OCI-M2 (cell line): Measurements from ENCODE around the gene EEA1.

ENCODE experiments used
- DNase-seq: peaks from one replicate; lab custom pipeline; 2025; ENCODE audit not compliant: unreplicated experiment; lab: John Stamatoyannopoulos, UW

The EEA1 gene

GRCh38 chr12:92938638-92939037 lies 9.5 kb upstream of the EEA1 start:
- no peak for DNase-seq

GRCh38 chr12:92938018-92938417 lies 8.9 kb upstream of the EEA1 start:
- DNase-seq, result no peak

DNA sequence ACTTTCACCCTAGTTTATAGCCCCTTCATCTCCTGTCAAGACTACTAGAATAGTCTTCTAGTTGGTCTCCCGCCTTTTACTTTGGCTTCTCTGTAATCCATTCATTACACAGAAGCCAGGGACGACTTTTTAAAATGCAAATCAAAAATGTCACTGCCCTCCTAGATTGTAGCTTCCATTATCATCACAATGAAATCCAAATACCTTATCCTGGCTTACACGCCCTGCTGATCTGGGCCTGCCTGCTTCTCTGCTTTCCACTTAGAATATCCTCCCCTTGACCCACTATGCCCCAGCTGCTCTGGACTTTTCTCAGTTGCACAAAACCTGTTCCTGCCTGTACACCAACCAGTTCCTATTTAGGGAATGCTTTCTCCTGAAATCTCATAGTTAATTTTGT lies 4.5 kb upstream of the EEA1 start:
- DNase-seq, result no peak

GRCh38 chr12:92930421-92930820 lies 1.3 kb upstream of the EEA1 start:
- no peak for DNase-seq

DNA sequence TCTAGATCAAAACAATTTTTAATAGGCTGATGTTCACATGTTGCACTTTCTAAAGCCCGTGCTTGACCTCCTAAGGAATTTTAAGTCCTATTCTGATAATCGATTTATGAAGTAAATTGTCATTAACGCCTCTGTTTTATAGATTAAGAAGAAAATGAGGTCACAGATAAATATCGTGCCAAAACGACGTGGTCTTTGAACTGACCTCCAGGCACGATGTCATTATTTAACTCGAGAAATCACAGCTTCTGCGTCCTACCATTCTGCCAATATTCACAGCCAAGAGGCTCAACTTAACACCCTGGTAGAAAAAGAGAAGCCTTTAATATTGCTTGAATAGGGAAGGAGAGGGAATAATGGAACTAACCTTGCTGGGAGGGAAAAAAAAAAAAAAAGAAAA lies 888 bp upstream of the EEA1 start:
- no peak for DNase-seq

DNA sequence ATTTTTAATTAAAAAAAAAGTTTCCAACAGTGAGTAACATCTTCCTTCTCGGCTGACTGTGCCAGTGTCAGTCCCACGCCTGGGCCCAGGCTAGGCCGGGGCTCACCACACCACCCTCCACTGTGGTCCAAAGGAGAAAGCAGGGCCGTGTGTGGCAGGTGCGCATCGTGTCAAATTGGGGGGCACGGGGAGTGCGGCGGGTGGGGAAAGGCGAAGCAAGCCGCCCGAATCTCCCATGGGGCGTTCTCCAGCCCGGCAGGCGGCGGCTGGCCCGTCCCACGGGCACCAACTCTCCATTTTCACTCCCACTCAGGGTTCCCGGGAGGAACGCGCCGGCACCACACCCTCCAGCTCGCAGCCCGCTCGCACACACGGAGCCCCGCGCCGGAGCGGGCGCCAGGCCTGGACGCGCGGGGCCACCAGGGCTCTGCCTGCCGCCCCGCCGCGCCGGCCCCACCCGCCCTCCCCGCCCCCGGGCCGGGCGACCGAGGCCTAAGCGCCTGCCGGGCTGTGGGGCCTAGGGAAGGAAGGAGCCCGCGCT lies 604 bp downstream of the EEA1 start:
- no peak for DNase-seq

DNA sequence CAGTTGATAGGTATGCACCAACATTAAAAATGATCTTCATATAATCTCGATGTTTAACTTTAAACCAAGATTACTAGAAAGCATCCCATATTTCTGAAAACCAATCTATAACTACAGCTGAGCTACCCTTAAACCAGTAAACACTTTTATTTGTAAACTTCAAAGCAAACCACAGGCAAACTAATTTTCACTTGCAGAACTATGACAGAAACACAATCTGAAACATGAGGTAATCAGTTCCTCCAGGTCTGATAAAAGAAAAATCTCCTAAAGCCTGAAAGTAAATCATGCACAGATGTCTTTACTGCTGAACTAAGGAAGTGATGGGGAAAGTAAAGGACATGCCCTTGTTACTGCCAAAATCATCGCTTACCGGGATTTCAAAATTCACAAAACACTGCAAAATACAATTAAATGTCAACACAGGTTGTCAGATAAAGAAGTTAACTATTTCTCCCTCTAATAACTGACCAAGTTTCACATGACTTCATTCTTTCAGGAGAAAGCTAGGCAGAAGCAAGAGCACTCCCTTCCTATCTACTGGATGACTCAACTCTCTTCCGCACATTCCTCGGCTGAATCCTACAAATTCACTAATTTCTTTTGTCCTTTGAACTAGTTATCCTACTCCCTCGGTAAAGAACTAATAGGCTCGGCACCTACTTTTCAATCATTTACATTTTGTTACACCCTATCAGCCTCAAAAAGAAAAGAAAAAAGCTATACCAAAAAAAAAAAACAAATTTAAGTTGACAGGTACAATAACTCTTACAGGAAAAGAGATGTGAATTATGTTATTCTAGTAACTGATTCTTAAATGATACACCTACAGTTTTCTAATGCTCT lies 1.4 kb downstream of the EEA1 start:
- no peak for DNase-seq

- no peak for DNase-seq
Measured at GRCh38 chr12:92927055-92927435, 2.0 kb downstream of the EEA1 start.

DNA sequence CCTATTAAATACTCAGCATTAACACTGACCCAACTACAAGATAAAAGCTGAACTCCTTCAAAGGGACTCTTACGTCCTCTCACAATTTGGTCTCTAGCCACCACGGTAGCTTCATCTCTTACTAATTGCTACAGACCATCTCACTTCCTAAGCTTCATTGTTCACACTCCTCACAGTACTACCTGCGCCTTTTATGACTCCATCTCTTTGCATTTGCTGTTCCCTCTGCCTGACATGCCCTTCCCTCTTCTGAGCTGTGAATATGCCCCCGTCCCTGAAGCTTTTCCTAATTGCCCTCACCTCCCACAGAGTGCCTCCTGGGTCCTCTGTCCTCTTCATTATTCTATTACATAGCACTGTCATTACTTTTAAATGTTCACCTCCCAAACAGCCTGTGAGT lies 2.5 kb downstream of the EEA1 start:
- no peak for DNase-seq

DNA sequence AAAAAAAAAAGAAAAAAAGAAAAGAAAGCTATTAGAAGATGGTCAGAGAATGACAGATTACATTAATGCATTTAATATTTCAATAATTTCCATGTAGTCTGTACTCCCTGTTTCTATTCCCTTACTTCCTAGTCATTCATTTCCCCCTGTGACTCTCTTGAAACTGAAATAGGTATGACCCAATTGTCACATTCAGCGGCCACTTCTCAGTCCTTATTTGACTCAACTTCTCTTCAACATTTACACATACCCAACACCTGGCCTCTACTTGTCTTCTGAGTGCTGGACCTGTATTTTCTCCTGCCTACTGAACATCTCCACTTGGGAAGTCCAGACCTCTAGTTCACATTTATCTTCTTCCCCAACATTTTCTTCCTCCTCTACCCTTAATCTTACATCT lies 7.2 kb downstream of the EEA1 start:
- DNase-seq, result no peak

GRCh38 chr12:92915365-92915764 lies 13.7 kb downstream of the EEA1 start:
- DNase-seq, result no peak

- DNase-seq, result no peak
Measured at GRCh38 chr12:92914170-92914569, 14.9 kb downstream of the EEA1 start.

DNA sequence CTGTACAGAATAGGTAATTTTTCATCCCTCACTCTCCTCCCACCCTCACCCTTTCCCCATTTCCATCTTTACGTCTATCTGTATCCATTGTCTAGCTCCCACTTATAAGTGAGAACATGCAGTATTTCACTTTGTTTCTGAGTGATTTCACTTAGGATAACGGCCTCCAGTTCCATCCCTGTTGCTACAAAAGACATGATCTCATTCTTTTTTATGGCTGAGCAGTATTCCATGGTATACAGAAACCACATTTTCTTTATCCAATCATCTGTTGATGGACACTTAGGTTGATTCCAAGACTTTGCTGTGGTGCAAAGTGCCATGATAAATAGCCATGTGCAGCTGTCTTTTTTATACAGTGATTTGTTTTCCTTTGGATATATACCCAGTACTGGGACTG lies 16.4 kb downstream of the EEA1 start:
- DNase-seq, result no peak

DNA sequence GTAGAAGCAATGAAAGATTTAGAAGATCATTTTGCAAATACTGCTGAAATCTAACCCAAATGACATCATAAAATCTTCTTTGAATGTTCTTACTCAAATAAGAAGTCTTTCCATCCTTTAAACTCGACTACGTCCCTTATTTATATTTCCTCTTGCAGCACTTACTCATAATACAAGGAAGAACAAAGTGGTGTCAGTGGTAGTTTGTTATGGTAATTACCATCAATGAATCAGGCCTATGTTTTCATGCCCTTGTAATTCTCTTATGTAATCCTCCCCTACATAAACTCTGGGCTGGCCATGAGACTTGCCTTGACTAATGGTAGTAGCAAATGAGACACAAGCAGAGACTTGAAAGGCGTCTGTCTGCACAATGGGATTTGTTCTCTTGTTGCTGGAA lies 17.0 kb downstream of the EEA1 start:
- no peak for DNase-seq

- DNase-seq, result no peak
Measured at GRCh38 chr12:92911339-92911738, 17.8 kb downstream of the EEA1 start.

- DNase-seq, result no peak
Measured at GRCh38 chr12:92908108-92908507, 21.0 kb downstream of the EEA1 start.

- no peak for DNase-seq
Measured at GRCh38 chr12:92905811-92906554, 23.1 kb downstream of the EEA1 start.

DNA sequence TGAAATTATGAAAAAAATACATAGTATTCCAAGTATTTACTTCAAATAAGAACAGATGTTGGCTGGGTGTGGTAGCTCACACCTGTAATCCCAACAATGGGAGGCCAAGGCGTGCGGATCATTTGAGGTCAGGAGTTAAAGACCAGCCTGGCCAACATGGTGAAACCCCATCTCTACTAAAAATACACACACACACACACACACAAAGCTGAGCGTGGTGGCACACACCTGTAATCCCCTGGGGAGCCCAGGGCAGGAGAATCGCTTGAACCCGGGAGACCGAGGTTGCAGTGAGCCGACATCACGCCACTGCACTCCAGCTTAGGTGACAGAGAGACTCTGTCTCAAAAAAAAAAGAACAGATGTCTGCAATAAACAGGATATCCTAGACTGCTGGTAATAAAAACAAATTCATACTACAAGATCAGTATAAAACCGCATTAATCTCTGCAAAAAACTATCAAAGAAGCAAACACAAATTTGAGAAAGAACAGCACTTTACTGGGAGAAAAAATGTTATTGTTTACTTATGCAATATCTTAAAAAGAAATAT lies 23.8 kb downstream of the EEA1 start:
- DNase-seq, result no peak

DNA sequence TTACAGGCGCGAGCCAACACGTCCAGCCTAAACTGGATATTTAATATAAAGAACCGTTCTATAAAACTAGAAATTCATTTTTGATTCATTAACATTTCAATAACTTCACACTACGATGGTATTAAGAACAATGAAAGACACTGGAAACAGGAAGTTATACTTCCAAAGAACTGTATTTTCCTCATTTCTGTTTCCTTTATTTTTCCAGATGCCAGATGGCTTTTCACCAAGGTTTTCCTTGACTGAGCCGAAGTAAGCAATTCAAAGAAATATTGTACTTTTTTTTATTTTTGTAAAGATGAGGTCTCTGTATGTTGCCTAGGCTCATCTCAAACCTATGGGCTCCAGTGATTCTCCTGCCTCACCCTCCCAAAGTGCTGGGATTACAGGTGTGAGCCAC lies 28.2 kb downstream of the EEA1 start:
- no peak for DNase-seq

DNA sequence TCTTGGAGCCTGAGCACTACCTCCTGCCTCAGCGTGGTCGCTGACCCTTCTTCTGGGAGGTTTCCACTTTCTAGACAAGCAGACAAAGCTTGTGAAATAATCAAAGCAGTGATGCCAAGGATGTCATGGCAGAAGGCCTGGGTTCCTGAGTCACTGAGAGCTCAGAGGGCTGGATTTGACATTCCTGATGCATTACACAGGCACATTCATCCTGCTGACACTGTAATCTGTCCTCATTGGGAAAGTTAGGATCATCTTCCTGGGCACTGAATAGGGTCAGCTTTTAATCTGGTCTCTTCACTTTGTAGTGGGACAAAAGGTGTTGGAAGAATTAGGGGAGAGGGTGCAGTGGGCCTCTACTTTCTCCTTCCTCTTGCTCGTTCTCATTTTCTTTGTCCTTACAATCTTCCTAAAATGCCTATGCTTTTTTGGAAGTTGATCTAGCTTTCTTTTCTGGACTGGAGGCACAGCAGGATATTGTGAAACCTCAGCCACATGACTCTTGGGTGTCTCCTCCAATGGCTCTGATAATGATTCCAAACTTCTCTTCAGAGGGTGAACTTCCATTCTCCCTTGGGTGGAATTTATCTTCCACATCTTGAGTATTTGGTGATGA lies 29.6 kb downstream of the EEA1 start:
- DNase-seq, result no peak

DNA sequence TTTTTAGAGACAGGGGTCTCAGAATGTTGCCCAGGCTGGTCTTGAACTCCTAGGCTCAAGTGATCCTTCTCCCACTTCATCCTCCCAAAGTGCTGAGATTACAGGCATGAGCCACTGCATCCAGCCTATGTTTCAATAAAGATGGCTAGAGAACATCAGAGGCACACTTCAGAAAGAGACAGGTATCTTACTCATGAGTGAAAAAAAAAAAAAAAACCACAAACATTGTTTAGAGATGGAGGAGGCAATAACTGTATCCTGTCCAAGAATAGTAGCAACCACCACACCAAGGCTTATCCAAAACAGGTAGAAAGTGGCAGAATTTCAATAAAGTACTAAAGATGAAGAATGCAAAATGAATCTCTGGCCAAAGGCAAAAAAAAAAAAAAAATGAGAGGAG lies 30.3 kb downstream of the EEA1 start:
- DNase-seq, result no peak

GRCh38 chr12:92897844-92898243 lies 31.3 kb downstream of the EEA1 start:
- no peak for DNase-seq
